NCI-H1048 (cell line): Measurements from ENCODE around the gene DSTN.
"Not testable (repeated sequence)": the region's sequence is repeated elsewhere in the genome, so short reads cannot be mapped to it uniquely, and the experiment has no call there.

Source experiments
- DNase-seq: peaks from one replicate; lab custom pipeline; 2025; lab: John Stamatoyannopoulos, UW

DSTN gene

DNA sequence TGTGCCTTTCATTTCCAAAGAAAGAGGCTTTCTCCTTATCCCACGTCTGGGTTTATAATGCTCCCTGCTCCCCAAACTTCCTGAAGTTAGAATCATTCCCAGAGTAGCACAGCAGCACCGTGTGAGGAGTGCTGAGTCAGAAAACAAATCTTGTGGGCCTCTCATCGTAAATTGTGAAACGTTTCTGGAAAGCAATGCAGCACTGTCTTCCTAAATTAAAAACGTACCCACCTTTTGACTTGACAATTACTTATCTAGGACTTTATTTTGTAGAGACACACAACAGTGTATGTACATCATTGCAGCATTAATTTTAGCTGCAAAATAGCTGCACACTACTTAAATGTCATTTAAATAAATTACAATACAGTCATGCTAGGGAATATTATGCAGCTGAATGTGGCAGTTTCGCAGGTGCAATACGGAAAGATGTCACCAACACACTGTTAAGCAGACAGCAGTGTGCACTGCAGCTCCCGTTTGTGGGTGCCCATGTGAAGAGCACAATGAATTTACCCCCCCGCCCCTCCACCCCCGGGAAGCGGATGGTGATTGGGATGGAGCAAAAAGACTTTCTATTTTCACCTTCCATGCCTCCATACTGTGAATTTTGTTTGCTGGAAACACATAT lies 81.4 kb downstream of the DSTN start:
- no peak for DNase-seq

GRCh38 chr20:17651760-17652388 lies 82.0 kb downstream of the DSTN start:
- no peak for DNase-seq

- DNase-seq, result no peak
Observed at GRCh38 chr20:17652411-17652810, 82.5 kb downstream of the DSTN start.

- no peak for DNase-seq
Observed at GRCh38 chr20:17653835-17654648, 84.2 kb downstream of the DSTN start.

- DNase-seq, result no peak
Observed at GRCh38 chr20:17654649-17655285, 84.9 kb downstream of the DSTN start.

GRCh38 chr20:17655286-17655651 lies 85.4 kb downstream of the DSTN start:
- no peak for DNase-seq

DNA sequence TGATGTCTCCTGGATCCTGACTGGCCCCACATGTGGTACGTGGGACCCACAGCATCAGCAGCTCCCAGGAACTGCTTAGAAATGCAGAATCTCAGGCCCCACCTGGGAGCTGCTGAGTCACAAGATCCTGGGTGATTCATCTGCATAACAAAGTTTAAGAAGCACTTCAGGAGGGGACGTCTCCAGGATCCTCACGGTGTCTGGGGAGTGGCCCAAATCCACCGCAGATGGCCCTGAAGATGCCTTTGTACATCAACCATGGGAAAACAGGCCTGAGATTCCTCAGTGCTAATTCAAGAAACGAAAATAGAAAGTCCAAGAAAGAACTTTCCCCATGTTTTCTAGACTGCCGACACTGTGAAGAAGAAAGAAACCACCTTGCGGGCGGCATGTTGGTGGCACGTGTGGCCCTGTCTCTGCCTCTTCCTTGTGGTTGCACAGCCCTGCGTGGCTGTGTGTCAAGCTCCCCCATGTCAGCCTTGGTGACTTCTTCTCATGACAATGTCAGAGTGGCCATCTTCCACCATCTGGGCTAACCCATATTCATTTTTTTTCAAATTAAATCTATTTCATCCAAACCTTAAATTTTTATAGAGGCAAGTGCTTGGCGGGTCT lies 86.1 kb downstream of the DSTN start:
- DNase-seq, result no peak

GRCh38 chr20:17657079-17657825 lies 87.4 kb downstream of the DSTN start:
- DNase-seq, result no peak

- no peak for DNase-seq
Observed at GRCh38 chr20:17657898-17658647, 88.2 kb downstream of the DSTN start.

- DNase-seq, result no peak
Observed at GRCh38 chr20:17658648-17658993, 88.7 kb downstream of the DSTN start.

DNA sequence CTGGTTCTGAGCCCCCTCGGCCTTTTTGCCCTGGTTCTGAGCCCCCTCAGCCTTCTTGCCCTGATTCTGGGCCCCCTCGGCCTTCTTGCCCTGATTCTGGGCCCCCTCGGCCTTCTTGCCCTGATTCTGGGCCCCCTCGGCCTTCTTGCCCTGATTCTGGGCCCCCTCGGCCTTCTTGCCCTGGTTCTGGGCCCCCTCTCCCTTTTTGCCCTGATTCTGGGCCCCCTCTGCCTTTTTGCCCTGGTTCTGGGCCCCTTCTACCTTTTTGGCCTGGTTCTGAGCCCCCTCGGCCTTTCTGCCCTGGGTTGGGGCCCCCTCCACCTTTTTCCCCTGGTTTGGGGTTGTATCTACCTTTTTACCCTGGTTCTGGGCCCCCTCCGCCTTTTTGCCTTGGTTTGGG lies 89.5 kb downstream of the DSTN start:
- not testable (repeated sequence) for DNase-seq
